ENCODE data around the gene RCOR1. TPM values are rescaled to one million over a fixed set of nuclear protein-coding genes. Genes with fewer than 3 reads are reported as not detected.

Gene RCOR1
- polyA plus RNA-seq, 1 donor from 2014 or later, result 10.4 TPM

DNA sequence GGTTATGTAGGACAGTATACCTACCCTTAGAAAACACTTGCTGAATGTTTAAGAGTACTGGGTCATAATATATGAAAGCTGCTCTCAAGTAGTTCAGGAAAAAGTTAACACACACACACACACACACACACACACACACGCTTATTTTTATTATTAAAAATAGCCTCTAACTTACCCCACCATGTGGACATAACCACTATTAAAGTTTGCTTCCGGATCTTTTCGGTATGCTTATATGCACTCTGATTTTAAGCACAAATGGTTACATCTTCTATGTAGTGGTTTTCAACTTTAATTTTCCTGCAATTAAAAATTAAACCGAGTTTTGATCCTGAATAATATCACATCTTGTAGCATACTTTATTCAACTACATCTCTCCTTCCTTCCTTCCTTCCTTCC is 99.9 kb downstream of the RCOR1 start:
- TF ChIP-seq EP300 (conservative IDR thresholded peaks at IDR 0.05; ENCODE audit: poor library complexity, severe bottlenecking), result no peak
- no peak for TF ChIP-seq SMC3 (conservative IDR thresholded peaks at IDR 0.05; ENCODE audit: poor library complexity)
- no peak for TF ChIP-seq RAD21 (conservative IDR thresholded peaks at IDR 0.05)
- no peak for TF ChIP-seq POLR2AphosphoS5 (IDR thresholded peaks at IDR 0.05)
- TF ChIP-seq, protein P1, sequence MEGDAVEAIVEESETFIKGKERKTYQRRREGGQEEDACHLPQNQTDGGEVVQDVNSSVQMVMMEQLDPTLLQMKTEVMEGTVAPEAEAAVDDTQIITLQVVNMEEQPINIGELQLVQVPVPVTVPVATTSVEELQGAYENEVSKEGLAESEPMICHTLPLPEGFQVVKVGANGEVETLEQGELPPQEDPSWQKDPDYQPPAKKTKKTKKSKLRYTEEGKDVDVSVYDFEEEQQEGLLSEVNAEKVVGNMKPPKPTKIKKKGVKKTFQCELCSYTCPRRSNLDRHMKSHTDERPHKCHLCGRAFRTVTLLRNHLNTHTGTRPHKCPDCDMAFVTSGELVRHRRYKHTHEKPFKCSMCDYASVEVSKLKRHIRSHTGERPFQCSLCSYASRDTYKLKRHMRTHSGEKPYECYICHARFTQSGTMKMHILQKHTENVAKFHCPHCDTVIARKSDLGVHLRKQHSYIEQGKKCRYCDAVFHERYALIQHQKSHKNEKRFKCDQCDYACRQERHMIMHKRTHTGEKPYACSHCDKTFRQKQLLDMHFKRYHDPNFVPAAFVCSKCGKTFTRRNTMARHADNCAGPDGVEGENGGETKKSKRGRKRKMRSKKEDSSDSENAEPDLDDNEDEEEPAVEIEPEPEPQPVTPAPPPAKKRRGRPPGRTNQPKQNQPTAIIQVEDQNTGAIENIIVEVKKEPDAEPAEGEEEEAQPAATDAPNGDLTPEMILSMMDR (IDR thresholded peaks at IDR 0.05; ENCODE audit: poor library complexity, severe bottlenecking), result no peak
- TF ChIP-seq TAF1 (IDR thresholded peaks at IDR 0.05; ENCODE audit: low read depth), result no peak
- TF ChIP-seq MXI1 (conservative IDR thresholded peaks at IDR 0.05; ENCODE audit: poor library complexity, severe bottlenecking), result no peak
- TF ChIP-seq, protein P2, sequence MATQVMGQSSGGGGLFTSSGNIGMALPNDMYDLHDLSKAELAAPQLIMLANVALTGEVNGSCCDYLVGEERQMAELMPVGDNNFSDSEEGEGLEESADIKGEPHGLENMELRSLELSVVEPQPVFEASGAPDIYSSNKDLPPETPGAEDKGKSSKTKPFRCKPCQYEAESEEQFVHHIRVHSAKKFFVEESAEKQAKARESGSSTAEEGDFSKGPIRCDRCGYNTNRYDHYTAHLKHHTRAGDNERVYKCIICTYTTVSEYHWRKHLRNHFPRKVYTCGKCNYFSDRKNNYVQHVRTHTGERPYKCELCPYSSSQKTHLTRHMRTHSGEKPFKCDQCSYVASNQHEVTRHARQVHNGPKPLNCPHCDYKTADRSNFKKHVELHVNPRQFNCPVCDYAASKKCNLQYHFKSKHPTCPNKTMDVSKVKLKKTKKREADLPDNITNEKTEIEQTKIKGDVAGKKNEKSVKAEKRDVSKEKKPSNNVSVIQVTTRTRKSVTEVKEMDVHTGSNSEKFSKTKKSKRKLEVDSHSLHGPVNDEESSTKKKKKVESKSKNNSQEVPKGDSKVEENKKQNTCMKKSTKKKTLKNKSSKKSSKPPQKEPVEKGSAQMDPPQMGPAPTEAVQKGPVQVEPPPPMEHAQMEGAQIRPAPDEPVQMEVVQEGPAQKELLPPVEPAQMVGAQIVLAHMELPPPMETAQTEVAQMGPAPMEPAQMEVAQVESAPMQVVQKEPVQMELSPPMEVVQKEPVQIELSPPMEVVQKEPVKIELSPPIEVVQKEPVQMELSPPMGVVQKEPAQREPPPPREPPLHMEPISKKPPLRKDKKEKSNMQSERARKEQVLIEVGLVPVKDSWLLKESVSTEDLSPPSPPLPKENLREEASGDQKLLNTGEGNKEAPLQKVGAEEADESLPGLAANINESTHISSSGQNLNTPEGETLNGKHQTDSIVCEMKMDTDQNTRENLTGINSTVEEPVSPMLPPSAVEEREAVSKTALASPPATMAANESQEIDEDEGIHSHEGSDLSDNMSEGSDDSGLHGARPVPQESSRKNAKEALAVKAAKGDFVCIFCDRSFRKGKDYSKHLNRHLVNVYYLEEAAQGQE (IDR thresholded peaks at IDR 0.05; ENCODE audit: borderline replicate concordance), result no peak
- Histone ChIP-seq H3K79me2 (replicated peaks; ENCODE audit: insufficient read depth, low read length) (peaks cover 2% of the 10 kb centered on the region), H4K20me1 (ENCODE audit: insufficient read depth) (no peaks in the 10 kb centered on the region), H3K27me3 (ENCODE audit: insufficient read depth, low read depth, low read length) (no peaks in the 10 kb centered on the region), H3F3A (ENCODE audit: insufficient read depth, low read length, poor library complexity, severe bottlenecking) (no peaks in the 10 kb centered on the region), H3K9me2 (ENCODE audit: insufficient read depth, low read length) (no peaks in the 10 kb centered on the region), H3K9ac (ENCODE audit: low read length) (no peak overlapping the region), H2AFZ (ENCODE audit: low read depth, low read length) (no peak overlapping the region), H3K4me3 (ENCODE audit: low read length) (no peak overlapping the region), H3K36me3 (ENCODE audit: insufficient read depth, low read length) (no peaks in the 10 kb centered on the region), H3K9me3 (ENCODE audit: low read length) (no peaks in the 10 kb centered on the region), H3K4me2 (ENCODE audit: low read length) (no peak overlapping the region), H3K27ac (ENCODE audit: low read length) (no peak overlapping the region)

DNA sequence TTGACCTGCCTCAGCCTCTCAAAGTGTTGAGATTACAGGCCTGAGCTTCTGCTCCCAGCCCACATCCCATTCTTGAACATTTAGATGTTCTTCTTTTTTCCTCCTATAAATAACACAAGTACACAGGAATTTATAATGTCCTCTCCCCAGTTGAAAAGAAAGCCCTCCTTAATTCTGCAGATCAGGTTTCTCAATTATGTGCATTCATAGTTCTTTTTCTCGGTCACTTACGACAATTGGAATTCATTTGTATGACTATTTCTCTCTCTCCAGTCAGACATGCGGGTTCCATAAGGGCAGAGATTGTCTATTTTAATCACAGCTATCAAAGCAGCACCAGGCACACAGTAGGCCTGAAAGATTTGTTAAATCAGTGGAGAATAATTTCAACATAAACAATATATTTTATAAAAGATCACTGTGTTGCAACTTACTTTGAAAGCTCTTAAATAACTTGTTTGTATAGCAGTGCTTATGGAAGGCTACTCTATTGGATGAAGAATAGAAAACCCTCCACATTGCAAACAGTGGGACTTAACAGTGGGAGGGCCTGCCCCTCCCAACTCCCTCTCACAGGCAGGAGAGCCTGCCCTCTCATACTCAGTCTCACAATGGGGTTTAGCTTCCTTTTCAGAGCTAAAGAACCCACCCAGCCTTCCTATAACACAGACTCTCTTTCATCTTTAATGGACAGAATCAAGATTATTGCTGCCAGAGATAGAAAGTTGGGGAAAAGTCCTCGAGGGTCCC is 100.7 kb downstream of the RCOR1 start:
- Histone ChIP-seq H3K36me3 (ENCODE audit: insufficient read depth, low read length) (no peaks in the 10 kb centered on the region), H3K4me2 (ENCODE audit: low read length) (no peak overlapping the region), H3K27me3 (ENCODE audit: insufficient read depth, low read depth, low read length) (no peaks in the 10 kb centered on the region), H3F3A (ENCODE audit: insufficient read depth, low read length, poor library complexity, severe bottlenecking) (no peaks in the 10 kb centered on the region), H2AFZ (ENCODE audit: low read depth, low read length) (no peak overlapping the region), H3K9me3 (ENCODE audit: low read length) (no peaks in the 10 kb centered on the region), H3K79me2 (replicated peaks; ENCODE audit: insufficient read depth, low read length) (no peaks in the 10 kb centered on the region), H3K9ac (ENCODE audit: low read length) (no peak overlapping the region), H3K4me3 (ENCODE audit: low read length) (no peak overlapping the region), H4K20me1 (ENCODE audit: insufficient read depth) (no peaks in the 10 kb centered on the region), H3K9me2 (ENCODE audit: insufficient read depth, low read length) (no peaks in the 10 kb centered on the region), H3K27ac (ENCODE audit: low read length) (no peak overlapping the region)
- TF ChIP-seq RAD21 (conservative IDR thresholded peaks at IDR 0.05), result no peak
- no peak for TF ChIP-seq TAF1 (IDR thresholded peaks at IDR 0.05; ENCODE audit: low read depth)
- no peak for TF ChIP-seq SMC3 (conservative IDR thresholded peaks at IDR 0.05; ENCODE audit: poor library complexity)
- TF ChIP-seq EZH2 (IDR thresholded peaks at IDR 0.05; ENCODE audit: borderline replicate concordance, insufficient read depth, low read length, poor library complexity, severe bottlenecking), result no peak
- TF ChIP-seq MXI1 (conservative IDR thresholded peaks at IDR 0.05; ENCODE audit: poor library complexity, severe bottlenecking), result no peak
- TF ChIP-seq, protein P2 (IDR thresholded peaks at IDR 0.05; ENCODE audit: borderline replicate concordance), result no peak
- TF ChIP-seq EP300 (conservative IDR thresholded peaks at IDR 0.05; ENCODE audit: poor library complexity, severe bottlenecking), result no peak
- TF ChIP-seq, protein P1 (IDR thresholded peaks at IDR 0.05; ENCODE audit: poor library complexity, severe bottlenecking), result no peak
- no peak for TF ChIP-seq POLR2AphosphoS5 (IDR thresholded peaks at IDR 0.05)

All from neural cell (in vitro differentiated cells).